Activated CD8-positive, alpha-beta memory T cell treated with anti-CD3 and anti-CD28 coated beads for 36 hours (primary cell): ENCODE data around the gene PLIN5. TPM values are rescaled to one million over a fixed set of nuclear protein-coding genes. Genes with fewer than 3 reads are reported as not detected.
"Not testable (repeated sequence)": the region's sequence is repeated elsewhere in the genome, so short reads cannot be mapped to it uniquely, and the experiment has no call there.

Source experiments
- CTCF ChIA-PET: fragments of 350-600 bp; sonication (Branson Sonifier 250); formaldehyde crosslinking; loops from one replicate; lab custom pipeline; 2021; ENCODE audit warnings: antibody characterized with exemption; lab: Charles Lee
- POLR2A ChIA-PET: fragments of 350-600 bp; sonication (Branson Sonifier 250); formaldehyde crosslinking; loops from one replicate; lab custom pipeline; 2021; ENCODE audit warnings: antibody characterized with exemption; lab: Charles Lee
- total RNA-seq, 2 experiments: library from RNA; stranded (reverse); gene quantifications; one replicate each; pipeline ENCODE4 v1.2.3, GENCODE V29; 2021

PLIN5 gene
- total RNA-seq, 2 experiments from 2014 or later: not detected

GRCh38 chr19:4550479-4551050 is 15.5 kb upstream of the PLIN5 start:
- POLR2A ChIA-PET: no interaction called here
- CTCF ChIA-PET: no interaction called here

- ChIA-PET CTCF (no interaction called here), POLR2A (no interaction called here)
Measured at GRCh38 chr19:4550018-4550417, 15.0 kb upstream of the PLIN5 start.

- POLR2A ChIA-PET: interaction anchor here (0.6 kb wide), 1 partner anchor 92 kb away, joined by 6 read pairs; no protein-coding TSS in a partner anchor
- CTCF ChIA-PET: no interaction called here
Measured at GRCh38 chr19:4548238-4548584, 13.2 kb upstream of the PLIN5 start.

GRCh38 chr19:4547303-4548237 is 12.5 kb upstream of the PLIN5 start:
- POLR2A ChIA-PET: interaction anchor here (0.6 kb wide), 1 partner anchor 92 kb away, joined by 6 read pairs; no protein-coding TSS in a partner anchor
- CTCF ChIA-PET: interaction anchor here (0.6 to 0.9 kb wide), 3 partner anchors 21 to 348 kb away, joined by 3 read pairs; no protein-coding TSS in a partner anchor

GRCh38 chr19:4543842-4544647 is 9.0 kb upstream of the PLIN5 start:
- ChIA-PET CTCF (no interaction called here), POLR2A (no interaction called here)

GRCh38 chr19:4542896-4543841 is 8.1 kb upstream of the PLIN5 start:
- CTCF ChIA-PET: no interaction called here
- POLR2A ChIA-PET: no interaction called here

- POLR2A ChIA-PET, CTCF ChIA-PET: not testable (repeated sequence)
Measured at GRCh38 chr19:4541806-4542145, 6.8 kb upstream of the PLIN5 start.

- ChIA-PET POLR2A (interaction anchor here (0.6 kb wide), 1 partner anchor 172 kb away, joined by 3 read pairs; no protein-coding TSS in a partner anchor), CTCF (interaction anchor here (1.4 kb wide), 1 partner anchor 95 kb away, joined by 3 read pairs; no protein-coding TSS in a partner anchor)
Measured at GRCh38 chr19:4541114-4541805, 6.2 kb upstream of the PLIN5 start.

- CTCF ChIA-PET: interaction anchor here (0.5 to 1.4 kb wide), 2 partner anchors 96 to 523 kb away, joined by 3 read pairs; no protein-coding TSS in a partner anchor
- POLR2A ChIA-PET: interaction anchor here (0.6 kb wide), 1 partner anchor 400 kb away, joined by 3 read pairs; no protein-coding TSS in a partner anchor
Measured at GRCh38 chr19:4539693-4540581, 4.9 kb upstream of the PLIN5 start, which contains the start of gene LRG1. Gene LRG1, minus strand, starts transcription at chr19:4540036. Its CDS starts 23 bp downstream, at chr19:4540013.

GRCh38 chr19:4539169-4539692 is 4.2 kb upstream of the PLIN5 start:
- ChIA-PET POLR2A (no interaction called here), CTCF (interaction anchor here (0.5 to 0.6 kb wide), 2 partner anchors 10 to 481 kb away, joined by 3 to 4 read pairs; no protein-coding TSS in a partner anchor)

- ChIA-PET POLR2A (no interaction called here), CTCF (interaction anchor here (0.5 to 0.6 kb wide), 2 partner anchors 11 to 482 kb away, joined by 3 to 4 read pairs; no protein-coding TSS in a partner anchor)
Measured at GRCh38 chr19:4538601-4538954, 3.6 kb upstream of the PLIN5 start.

GRCh38 chr19:4537953-4538600 is 3.1 kb upstream of the PLIN5 start:
- CTCF ChIA-PET: no interaction called here
- POLR2A ChIA-PET: no interaction called here

- ChIA-PET POLR2A (no interaction called here), CTCF (no interaction called here)
Measured at GRCh38 chr19:4536798-4537197, 1.8 kb upstream of the PLIN5 start.

GRCh38 chr19:4533835-4534424 is 1.1 kb downstream of the PLIN5 start:
- CTCF ChIA-PET: interaction anchor here (1.4 to 2.3 kb wide), 2 partner anchors 8 to 10 kb away, joined by 5 to 7 read pairs; no protein-coding TSS in a partner anchor
- POLR2A ChIA-PET: no interaction called here

- POLR2A ChIA-PET: no interaction called here
- CTCF ChIA-PET: no interaction called here
Measured at GRCh38 chr19:4533334-4533733, 1.7 kb downstream of the PLIN5 start.
